Right lobe of liver (tissue), 4 donors: Measurements from ENCODE around the gene NMUR1.

Source experiments
- CTCF ChIP-seq, 4 donors: fragments of 200-600 bp in 3 of 4; fragments of 450-650 bp in 1 of 4; IDR thresholded peaks; one replicate each; pipeline versions ENCODE4 v1.5.1 to v1.8.0; 2016 to 2022; ENCODE audit warnings: antibody characterized with exemption in 4 of 4, mild to moderate bottlenecking in 2 of 4
- POLR2A ChIP-seq: fragments of 450-650 bp; IDR thresholded peaks from one replicate; pipeline ENCODE4 v1.6.1; 2017; ENCODE audit warnings: antibody characterized with exemption, mild to moderate bottlenecking
- donor health status: DM: no; HTN: no; CAD: no.
- donor health status: DM: no; HTN: no; CAD: no.
- donor health status: DM: no; HTN: yes; CAD: no.

GRCh38 chr2:231525248-231526163, 4.7 kb downstream of the NMUR1 start:
- TF ChIP-seq CTCF (IDR thresholded peaks at IDR 0.05) (no peak), POLR2A (no peak)
